ENCODE data around the gene RFX3.

RFX3 gene

DNA sequence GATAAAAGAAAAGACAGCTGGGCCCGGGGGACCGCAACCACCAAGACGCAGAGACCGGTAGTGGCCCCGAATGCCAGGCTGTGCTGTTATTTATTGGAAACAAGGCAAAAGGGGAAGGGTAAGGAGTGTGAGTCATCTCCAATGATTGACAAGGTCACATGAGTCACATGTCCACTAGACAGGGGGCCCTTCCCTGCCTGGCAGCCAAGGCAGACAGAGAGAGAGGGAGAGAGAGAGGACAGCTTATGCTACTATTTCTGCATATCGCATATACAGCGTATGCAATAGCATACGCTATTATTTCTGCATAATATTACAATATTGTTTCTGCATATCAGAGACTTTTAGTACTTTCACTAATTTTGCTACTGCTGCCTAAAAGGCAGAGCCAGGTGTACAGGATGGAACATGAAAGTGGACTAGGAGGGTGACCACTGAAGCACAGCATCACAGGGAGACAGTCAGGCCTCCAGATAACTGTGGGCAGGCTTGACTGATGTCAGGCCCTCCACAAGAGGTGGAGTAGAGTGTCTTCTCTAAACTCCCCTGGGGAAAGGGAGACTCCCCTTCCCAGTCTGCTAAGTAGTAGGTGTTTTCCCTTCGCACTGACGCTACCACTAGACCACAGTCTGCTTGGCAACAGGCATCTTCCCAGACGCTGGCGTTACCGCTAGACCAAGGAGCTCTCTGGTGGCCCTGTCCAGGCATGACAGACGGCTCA lies 50.3 kb downstream of the RFX3 start:
- DNase-seq (ENCODE audit: low read depth): no peak

DNA sequence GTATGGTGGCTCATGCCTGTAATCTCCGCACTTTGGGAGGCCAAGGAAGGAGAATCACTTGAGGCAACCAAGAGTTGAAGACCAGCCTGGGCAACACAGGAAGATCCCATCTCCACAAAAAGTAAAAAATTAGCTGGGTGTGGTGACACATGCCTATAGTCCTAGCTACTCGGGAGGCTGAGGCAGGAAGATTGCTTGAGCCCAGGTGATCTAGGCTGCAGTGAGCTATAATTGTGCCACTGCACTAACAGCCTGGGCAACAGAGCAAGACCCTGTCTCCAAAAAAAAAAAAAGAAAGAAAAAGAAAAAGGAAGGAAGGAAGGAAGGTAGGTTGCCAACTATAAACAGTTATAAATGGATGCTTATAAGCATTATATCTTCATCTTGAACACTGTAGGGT lies 51.0 kb downstream of the RFX3 start:
- no peak for DNase-seq (ENCODE audit: low read depth)

DNA sequence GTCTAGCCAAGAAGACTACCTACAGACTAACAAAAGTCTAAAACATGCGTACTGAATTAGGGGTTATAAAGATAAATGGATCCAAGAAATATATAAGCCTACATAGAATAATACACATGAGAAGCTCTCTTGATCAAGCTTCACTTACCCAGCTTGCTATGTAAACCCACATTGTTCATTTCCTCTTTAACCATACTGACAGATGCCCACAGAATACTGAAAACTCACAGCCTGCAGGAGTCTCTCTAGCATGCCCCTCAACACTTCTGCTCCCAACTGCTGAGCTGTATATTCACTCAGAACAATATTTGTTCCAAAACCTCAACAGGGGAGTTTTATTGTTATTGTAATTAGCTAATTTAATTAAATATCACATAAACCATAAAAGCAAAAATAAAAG lies 52.4 kb downstream of the RFX3 start:
- no peak for DNase-seq (ENCODE audit: low read depth)

DNA sequence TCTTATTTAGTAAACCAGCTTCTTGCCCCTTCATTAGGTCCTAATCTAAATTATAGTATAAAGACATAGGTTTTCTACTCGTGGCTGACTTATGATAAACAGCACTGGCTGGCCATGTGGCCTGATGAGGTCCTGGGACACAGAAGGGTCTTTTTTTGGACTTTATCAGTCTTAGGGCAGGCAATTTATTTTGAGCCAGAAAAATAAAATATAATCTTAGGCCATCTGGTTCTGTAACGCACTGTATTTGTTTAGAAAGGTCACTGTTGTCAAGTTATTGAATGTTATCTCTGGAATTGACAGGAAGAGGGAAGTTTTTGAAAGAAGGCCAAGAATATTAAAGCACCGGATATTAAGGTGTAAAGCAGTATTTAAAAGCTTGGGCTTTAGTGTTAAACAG lies 53.9 kb downstream of the RFX3 start:
- no peak for DNase-seq (ENCODE audit: low read depth)

DNA sequence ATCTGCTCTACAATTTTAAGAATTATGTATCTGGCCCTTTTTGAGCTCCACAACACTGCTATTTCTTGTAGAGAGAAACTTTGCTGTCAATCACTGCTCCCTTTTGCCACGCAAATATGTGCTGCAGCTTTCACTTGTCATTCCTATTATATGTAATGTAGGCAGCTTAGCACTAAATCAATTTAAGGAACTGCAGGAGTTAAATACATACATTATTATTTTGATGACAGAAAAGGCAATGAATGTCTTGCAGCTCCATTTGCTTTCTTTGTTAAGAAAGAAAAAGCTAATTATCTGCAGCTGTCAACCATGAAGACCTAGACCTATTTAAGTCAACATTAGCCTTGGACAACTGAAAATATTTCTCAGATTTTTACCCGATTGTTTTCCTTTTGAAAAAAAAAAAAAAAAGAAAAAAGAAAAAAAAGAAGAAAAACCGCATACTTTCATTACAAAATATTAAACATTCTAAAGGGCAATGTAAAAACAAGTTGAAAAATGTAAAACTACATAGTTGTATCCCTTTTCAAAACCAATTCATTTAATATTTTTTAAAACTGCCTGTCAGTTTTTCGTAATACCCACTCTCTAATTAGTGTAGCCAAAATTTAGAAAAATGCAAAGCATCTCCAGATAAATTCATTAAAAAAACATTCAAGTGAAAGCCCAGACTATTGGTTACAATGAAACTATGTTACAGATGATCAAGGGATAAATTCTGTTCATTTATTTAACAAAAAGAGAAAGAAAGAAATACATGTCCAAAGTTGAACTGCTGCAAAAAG lies 57.2 kb downstream of the RFX3 start:
- DNase-seq (ENCODE audit: low read depth): no peak

DNA sequence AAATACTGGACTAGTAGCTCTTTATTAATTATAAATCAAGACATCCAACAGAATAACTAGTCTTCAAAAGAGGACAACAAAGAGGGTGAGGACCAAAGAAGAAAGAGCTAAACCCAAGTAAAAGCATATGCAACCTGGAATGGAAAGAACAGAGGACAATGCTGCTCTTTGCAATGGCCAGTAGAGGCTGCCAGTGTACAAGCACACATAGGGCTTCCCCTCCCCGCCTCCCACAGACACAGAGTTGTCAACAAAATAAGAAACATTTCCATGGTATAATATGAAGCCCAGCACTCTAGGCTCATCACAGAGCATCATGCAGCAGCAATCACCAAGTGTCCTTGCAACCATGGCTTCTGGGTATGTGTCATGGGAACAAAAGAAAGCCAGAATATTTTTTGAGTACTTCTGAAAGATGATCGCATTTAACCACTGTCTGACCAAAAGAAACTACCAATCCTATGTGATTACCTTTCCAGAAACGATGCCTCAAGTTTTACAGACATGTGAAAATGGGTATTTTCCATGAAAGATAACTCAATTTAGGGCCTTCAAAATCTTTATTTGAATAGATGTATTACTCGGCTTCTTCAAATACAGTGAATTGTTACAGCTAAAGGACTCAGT lies 58.1 kb downstream of the RFX3 start:
- DNase-seq (ENCODE audit: low read depth): peak; percentile 23

DNA sequence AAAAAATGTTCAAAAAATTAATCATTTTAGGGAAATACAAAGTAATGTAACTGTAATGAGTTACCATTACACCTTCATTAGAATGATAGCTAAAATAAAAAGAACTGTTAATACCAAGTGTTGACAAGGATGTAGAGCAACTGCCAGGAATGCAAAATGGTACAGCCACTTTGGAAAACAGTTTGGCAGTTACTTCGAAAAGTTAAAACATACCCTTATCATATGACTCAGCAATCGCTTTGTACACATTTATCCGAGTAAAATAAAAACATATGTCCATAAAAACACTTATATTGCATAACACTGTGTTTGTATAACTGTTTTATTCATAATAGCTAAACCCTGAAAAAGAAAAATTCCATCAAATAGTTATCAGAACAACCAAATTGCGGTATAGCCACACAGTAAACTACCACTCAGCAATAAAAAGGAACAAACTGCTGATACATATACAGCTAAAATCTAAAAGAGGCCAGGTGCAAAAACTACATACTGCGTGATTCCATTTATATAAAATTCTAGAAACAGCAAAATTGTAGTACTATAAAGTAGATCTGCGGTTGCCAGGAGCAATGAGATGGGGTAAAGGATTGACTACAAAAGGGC lies 61.7 kb downstream of the RFX3 start:
- DNase-seq (ENCODE audit: low read depth): no peak

DNA sequence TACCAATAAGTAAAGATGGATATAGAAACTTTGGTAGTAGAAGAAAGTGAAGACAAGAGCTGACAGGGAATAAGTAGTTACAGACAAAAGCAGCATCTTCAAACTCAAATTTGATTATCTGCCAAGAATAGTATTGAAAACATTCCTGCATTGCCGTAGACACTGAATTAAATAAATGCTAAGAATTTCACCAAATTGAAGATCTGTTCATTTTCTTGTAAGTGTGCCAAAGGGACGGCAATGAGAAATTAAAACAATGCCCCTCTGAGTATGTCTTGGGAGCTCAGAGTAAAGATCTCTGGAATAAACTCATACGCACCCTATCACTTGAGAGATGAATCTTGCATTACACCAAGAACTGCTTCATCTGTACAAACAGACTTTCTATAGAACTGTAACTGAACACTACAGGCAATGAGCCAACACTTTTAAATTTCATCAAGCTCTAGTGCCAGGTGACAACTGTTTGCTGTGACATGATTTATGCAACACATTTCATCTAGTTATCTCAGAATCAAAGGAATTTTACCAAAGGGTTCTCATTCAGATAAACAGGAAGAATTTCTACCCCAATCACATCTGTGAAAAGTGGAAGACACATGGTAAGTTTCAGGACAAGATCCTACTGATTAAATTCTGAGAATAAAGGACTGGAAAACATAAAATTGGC lies 66.9 kb downstream of the RFX3 start:
- DNase-seq (ENCODE audit: low read depth): no peak

DNA sequence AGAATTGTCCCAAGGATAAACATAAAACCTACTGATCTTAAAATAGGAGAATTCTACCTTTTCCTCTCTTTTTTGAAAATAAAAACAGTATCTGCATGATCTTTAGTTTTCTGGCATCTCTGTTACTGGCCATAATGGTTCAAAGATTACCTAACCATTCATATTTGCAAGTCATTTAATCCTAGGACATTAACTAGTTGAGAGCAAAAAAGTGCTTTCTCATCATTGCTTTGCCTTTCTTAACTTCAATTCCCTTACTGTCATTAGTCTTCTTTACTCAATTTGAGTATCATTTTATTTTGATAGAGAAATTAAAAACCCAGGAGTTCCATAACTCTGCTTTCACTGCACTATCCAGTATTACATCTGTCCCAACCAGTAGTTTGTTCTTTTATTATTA lies 68.6 kb downstream of the RFX3 start:
- DNase-seq (ENCODE audit: low read depth): no peak

DNA sequence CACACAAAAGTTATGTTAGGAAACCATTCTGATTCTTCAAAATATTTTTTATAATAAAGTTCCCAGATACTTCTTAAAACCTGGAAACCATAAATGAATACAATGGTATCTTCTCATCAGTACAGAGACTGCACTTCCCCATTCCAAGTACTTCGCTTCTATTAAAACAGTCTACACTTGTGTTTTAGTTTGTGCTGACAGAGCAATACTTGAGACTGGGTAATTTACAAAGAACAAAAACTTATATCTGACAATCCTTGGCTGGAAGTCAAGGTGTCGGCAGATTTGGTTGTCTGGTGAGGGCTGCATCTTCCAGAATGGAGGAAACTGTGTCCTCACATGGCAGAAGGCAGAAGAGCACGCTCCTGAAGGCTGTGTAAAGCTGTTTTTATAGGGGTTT lies 70.1 kb downstream of the RFX3 start:
- no peak for DNase-seq (ENCODE audit: low read depth)

DNA sequence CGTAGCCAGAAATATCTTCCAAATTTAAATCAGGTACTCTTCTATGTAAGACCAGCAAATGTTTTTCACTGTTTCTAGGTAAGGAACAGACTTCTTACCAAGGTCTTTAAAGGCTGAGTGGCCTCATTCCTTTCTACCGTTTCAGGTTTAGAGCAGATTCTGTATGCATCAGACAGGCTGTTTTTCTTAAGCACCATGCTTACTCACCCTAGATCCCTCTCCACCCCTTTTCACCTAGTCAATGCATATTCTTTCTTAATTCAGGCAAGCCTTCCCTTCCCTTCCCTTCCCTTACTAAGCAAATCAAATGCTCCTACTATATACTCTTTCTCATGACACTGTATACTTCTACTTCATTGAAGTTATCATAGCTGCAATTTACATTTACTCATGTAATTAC lies 70.7 kb downstream of the RFX3 start:
- DNase-seq (ENCODE audit: low read depth): no peak

DNA sequence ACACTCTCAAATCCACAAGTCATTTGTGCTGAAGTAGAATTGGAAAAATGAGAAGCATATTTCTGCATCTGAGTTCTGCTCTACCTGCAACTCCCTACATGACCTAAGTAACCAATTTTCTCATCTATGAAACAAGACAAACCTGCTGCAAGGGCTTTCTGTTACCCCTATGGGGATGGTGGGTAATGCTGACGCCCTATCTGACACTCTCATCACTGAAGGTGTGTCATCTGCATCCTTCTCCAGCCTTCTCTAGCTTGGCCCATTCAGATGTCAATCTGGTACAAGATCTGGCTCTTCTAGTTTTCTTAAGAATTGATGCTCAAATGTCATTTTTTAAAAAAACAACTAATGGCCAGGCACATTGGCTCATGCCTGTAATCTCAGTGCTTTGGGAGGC lies 73.8 kb downstream of the RFX3 start:
- no peak for DNase-seq (ENCODE audit: low read depth)

DNA sequence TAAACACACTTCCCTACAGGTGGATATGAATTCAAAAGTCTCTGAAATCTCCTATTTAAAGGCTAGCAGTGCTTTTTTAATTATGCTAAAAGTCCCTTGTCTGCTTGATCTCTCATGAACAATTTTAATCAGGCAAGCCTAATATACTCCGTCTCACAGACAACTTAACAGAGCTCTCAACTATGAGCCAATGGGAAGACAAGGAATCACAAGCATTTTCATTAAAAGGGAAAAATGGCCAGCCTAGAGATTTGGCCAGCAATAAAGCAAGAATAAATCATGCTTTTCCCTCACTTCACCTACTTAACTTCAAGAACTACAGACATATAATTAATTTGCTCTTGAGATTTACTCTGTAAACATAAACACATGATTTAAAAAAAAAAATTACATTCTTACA lies 78.0 kb downstream of the RFX3 start:
- DNase-seq (ENCODE audit: low read depth): no peak

DNA sequence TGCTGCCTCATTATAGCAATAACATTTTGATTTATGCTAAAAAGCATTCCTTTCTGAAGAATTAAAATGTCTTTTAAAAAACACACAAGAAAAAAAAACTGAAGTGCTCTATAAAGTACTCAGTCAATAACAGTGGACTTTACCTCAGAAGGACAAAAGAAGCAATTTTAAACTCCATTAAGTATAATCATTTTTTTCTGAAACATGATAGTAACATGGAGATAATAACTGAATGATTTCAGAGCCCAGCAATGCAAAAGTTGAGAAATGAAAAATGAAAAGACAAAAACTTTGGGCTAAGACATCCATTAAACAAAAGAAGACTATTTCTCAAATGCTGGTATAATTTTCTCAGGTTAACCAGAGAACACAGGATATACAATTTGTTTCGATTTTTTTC lies 78.7 kb downstream of the RFX3 start:
- DNase-seq (ENCODE audit: low read depth): no peak

DNA sequence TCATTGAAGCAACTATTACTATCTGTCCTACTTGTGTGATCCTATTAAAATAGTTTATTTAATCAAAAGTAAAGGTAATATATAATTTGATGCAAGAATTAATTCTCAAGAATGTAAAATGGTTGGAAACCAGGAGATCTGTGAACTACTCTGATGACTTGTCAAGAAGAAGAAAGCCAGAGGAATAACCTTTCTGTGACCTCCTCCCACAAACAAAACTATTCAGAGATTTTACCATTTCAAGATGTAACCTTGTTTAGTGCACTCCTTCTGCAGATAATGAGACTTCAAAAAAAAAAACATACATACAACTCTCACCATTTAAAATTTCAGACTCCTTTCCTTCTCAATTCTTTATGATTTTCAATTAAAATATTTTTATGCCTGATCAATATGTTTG lies 79.5 kb downstream of the RFX3 start:
- no peak for DNase-seq (ENCODE audit: low read depth)

DNA sequence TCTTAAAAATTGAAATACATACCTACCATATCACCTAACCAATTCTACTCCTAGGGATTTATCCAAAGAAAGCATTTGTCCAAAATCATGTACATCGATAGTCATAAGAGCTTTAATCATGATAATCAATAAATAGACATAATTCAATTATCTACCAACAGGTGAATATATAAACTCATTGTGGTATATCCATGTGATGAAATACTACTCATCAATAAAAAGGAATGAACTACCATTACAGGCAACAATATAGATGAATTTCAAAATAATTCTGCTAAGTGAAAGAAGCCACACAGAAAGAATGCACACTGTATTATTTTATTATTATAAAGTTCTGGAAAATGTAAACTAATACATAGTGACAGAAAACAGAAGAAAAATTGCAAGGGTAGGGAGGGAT lies 81.8 kb downstream of the RFX3 start:
- DNase-seq (ENCODE audit: low read depth): no peak

DNA sequence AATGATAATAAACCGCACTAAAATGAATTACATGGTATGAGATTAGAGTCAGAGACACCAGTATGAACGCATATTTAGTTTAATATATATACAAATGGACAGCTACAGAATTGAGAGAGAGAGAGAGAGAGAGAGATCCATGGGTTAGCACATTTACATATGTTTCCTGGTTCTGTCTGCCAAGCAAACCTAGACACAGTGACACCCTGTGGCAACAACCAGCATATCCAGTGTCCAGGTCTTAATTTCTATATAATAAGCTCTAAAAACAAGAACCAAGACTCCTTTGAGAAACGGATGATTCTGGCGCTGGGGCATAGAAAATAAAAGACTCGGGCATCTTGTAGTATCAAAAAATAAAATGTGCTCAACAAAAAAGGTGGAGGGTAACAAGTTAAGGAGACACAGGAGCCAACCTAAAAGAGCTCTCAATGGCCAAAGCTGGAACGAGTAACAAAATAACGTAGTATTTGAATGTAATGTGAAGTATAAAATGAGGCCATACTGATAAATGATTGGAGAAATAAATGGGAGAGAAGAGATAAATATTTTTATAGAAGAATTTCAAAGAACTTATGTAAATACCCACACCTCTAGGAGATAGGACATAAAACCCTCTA lies 84.5 kb downstream of the RFX3 start:
- no peak for DNase-seq (ENCODE audit: low read depth)

DNA sequence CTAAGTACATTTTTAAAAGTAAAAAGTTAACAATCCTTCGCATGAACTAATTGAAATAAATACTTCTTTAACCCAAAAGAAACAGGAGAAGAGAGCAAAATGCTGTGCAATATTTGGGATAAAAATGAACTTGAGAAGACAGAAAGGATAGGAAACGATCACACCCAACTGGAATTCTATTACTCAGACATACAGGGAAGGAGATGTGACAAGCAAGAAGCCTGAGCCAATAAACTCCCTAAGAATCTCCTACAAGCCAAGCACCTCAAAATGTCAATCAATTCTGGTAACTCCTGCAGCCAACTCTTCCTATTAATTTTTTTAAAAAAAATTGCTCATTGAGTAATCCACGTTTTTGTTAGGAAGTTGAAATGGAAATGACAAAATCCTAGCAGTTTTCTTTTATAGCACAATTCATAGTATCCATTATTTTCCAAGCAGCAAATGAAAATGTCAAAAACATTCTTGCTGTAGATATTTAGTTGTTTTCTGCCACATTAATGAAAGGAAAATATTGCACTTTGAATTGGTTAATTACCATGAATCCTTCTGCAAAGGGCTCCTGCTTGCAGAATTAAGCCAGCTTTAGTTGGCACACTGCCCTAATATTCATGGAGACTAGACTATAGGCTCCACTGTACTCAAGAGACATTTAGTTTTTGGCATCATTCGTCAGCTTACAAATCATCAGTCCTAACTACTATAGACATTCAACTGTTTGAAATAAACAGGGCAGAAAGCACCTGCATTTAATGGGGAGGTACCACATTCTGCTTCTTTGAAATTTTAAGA lies 89.0 kb downstream of the RFX3 start:
- DNase-seq (ENCODE audit: low read depth): no peak

DNA sequence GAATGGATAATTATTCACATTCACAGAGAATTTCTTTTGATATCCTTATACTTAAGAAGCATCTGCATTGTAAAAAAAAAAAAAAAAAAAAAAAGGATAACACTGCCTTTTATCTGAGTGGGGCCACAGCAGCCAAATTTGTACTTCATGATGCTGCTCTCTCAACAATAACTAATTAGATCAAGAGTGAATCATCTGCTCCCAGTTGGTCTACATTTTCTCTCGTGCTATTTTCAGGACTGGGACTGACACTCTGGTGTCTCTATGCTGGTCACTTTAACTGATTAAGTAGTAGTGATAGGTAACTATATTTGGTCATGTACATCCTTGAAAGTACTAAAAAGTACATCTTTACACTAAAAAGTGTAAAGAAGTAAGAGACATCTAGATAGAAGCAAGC lies 90.1 kb downstream of the RFX3 start:
- DNase-seq (ENCODE audit: low read depth): no peak

DNA sequence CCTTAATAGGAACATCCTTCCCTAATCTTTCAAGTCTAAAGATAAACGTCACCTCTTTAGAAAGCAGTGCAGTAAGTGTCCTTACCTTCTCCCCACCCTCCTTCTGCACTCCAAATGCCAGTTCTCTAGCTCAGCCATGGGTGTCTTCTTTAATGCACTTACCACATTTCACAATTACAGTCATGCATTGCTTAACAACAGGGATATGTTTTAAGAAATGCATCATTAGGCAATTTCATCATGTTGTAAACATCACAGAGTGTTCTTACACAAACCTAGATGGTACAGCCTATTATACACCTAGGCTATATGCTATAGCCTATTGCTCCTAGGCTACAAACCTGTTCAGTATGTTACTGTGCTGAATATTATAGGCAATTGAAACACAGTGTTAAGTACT lies 91.2 kb downstream of the RFX3 start:
- no peak for DNase-seq (ENCODE audit: low read depth)

DNA sequence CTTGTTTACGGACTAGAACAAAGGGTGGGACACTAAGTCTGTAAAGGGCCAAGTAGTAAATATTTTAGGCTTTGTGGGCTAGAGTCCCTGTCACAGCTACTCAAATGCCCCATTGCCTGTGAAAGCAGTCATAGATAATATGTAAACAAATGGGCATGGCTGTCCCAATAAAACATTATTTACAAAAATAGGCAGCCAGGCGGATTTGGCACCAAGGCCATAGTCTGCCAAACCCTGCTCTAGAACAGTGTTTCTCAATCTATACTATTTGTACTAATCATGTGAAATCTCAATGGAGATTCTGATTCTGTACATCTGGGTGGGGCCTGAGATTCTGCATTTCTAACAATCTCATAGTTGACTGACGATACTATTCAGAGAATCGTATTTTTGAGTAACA lies 92.0 kb downstream of the RFX3 start:
- DNase-seq (ENCODE audit: low read depth): no peak

Data from activated T-helper 1 cell treated with Interleukin-2 at 50 U/mL for 16 hours (primary cell).